OCI-LY7 (cell line): Measurements from ENCODE around the gene ADAMTS17.

Experiments
- CTCF ChIP-seq: fragments of 200-600 bp; sonication (generic); conservative IDR thresholded peaks from 2 replicates; pipeline ENCODE4 v1.5.1; 2014; ENCODE audit warnings: mild to moderate bottlenecking, antibody characterized with exemption, low read length, moderate library complexity, mixed read lengths
- EZH2phosphoT487 ChIP-seq: fragments of 200-600 bp; sonication (generic); IDR thresholded peaks from 2 replicates; pipeline ENCODE4 v1.6.1; 2018; ENCODE audit warnings: low read depth, borderline replicate concordance, mild to moderate bottlenecking, mixed run types, antibody characterized with exemption, low read length, moderate library complexity, mixed read lengths

GRCh38 chr15:99974246-99974645, 367.5 kb downstream of the ADAMTS17 start:
- no peak for TF ChIP-seq EZH2phosphoT487
- no peak for TF ChIP-seq CTCF
